Effector memory CD8-positive, alpha-beta T cell (primary cell): ENCODE measurements around the gene GTPBP2.
A peak's percentile ranks its signal among the peaks of the same experiment; 100 is the strongest.
"Not testable (repeated sequence)": the region's sequence is repeated elsewhere in the genome, so short reads cannot be mapped to it uniquely, and the experiment has no call there.

Experiments used
- ATAC-seq: fragments of 150-1000 bp; cut with Tn5 transposase; replicated peaks from 2 replicates; pipeline ENCODE4 v1.10.0; 2021; ENCODE audit warnings: mild to moderate bottlenecking, moderate library complexity
- DNase-seq, 3 experiments: peaks; one replicate each; pipeline ENCODE4 v3.0.0; 2021
- H3K27ac Mint-ChIP-seq, 2 donors: one replicate each; pipeline ENCODE4 v1.8.0; 2022; ENCODE audit warnings: mild to moderate bottlenecking in 2 of 2, mixed read lengths in 2 of 2, moderate library complexity in 2 of 2
- H3K27me3 Mint-ChIP-seq, 2 donors: one replicate each; pipeline ENCODE4 v1.8.0; 2022; ENCODE audit warnings: mixed read lengths in 2 of 2
- H3K36me3 Mint-ChIP-seq: one replicate; pipeline ENCODE4 v1.8.0; 2022; ENCODE audit warnings: mild to moderate bottlenecking, moderate library complexity, mixed read lengths; ENCODE audit not compliant: insufficient read depth
- H3K4me1 Mint-ChIP-seq, 2 donors: one replicate each; pipeline ENCODE4 v1.8.0; 2022; ENCODE audit warnings: low read depth in 2 of 2, mixed read lengths in 2 of 2
- H3K4me3 Mint-ChIP-seq, 2 donors: one replicate each; pipeline ENCODE4 v1.8.0; 2022; ENCODE audit warnings: mild to moderate bottlenecking in 2 of 2, mixed read lengths in 2 of 2, moderate library complexity in 2 of 2
- H3K9me3 Mint-ChIP-seq, 2 donors: one replicate each; pipeline ENCODE4 v1.8.0; 2022; ENCODE audit warnings: mixed read lengths in 2 of 2

Gene GTPBP2

GRCh38 chr6:43668151-43669028 lies 39.3 kb upstream of the GTPBP2 start:
- H3K4me1 Mint-ChIP-seq = peaks cover 13 to 18% of the 10 kb centered on the region in 2 donors
- H3K27me3 Mint-ChIP-seq = peaks cover 5 to 8% of the 10 kb centered on the region in 2 donors
- DNase-seq (peak in 2 of 3 experiments; percentile 18 to 32), ATAC-seq (peak; percentile 68)
- no peak overlapping the region for H3K4me3 Mint-ChIP-seq
- no peaks in the 10 kb centered on the region for H3K9me3 Mint-ChIP-seq
- peaks cover 15% of the 10 kb centered on the region for H3K36me3 Mint-ChIP-seq
- H3K27ac Mint-ChIP-seq = peak overlapping the region; percentile 28 to 71

GRCh38 chr6:43667245-43668150 lies 38.4 kb upstream of the GTPBP2 start:
- Mint-ChIP-seq H3K36me3 (peaks cover 9% of the 10 kb centered on the region), H3K4me1 (peaks cover 13 to 18% of the 10 kb centered on the region in 2 donors), H3K27me3 (peaks cover 5 to 8% of the 10 kb centered on the region in 2 donors), H3K27ac (peak overlapping the region; percentile 28 to 71), H3K4me3 (peak overlapping the region; percentile 28 to 52), H3K9me3 (no peaks in the 10 kb centered on the region)
- ATAC-seq (peak; percentile 78), DNase-seq (peak; percentile 79 to 82 (median 80))

DNA sequence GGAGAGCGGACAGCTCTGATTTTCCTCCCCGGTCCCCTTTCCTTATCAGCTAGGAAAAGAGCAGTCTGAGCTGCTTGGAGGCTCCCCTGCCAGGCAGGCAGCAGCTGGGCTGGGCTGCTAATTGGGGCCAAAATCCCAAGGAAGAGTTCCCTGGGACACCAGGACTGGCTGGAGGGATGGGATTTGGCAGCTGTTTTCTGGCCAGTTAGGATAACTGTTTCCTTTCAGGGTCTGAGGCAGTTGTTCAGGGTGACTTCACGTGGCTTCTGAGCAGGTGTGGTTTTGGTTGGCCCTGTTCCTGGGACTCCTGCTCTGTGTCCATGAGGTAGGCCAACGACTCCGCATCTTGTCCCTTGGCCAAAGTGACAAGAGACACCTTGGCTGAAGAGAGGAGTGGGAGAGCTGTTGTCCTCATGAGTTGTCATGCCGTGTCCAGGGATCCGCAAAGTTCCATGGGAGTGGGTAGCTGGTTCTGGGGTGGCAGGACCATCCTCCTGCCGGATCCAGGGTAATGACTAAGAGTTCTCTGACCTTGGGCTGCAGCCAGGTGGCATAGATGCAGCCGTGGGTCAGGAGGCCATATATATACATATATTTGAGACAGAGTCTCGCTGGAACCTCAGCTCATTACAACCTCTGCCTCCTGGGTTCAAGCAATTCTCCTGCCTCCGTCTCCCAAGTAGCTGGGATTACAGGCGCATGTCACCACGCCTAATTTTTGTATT lies 37.3 kb upstream of the GTPBP2 start:
- ATAC-seq = no peak
- no peak overlapping the region for H3K27ac Mint-ChIP-seq

GRCh38 chr6:43665376-43665775 lies 36.3 kb upstream of the GTPBP2 start:
- Mint-ChIP-seq H3K36me3 (no peaks in the 10 kb centered on the region), H3K27me3 (peaks cover 5 to 8% of the 10 kb centered on the region in 2 donors), H3K4me1 (peaks cover 13 to 18% of the 10 kb centered on the region in 2 donors), H3K9me3 (no peaks in the 10 kb centered on the region), H3K27ac (no peak overlapping the region), H3K4me3 (no peak overlapping the region)
- DNase-seq (no peak), ATAC-seq (no peak)

More for the DNA sequence above, 37.3 kb upstream of the GTPBP2 start:
- Mint-ChIP-seq H3K4me1 (peaks cover 13 to 18% of the 10 kb centered on the region in 2 donors), H3K36me3 (peaks cover under 1% of the 10 kb centered on the region), H3K9me3 (no peaks in the 10 kb centered on the region), H3K4me3 (no peak overlapping the region), H3K27me3 (peaks cover 5 to 8% of the 10 kb centered on the region in 2 donors)
- no peak for DNase-seq

- H3K27ac Mint-ChIP-seq, ATAC-seq: not testable (repeated sequence)
These were observed 33.9 kb upstream of the GTPBP2 start for GRCh38 chr6:43662948-43663347.

DNA sequence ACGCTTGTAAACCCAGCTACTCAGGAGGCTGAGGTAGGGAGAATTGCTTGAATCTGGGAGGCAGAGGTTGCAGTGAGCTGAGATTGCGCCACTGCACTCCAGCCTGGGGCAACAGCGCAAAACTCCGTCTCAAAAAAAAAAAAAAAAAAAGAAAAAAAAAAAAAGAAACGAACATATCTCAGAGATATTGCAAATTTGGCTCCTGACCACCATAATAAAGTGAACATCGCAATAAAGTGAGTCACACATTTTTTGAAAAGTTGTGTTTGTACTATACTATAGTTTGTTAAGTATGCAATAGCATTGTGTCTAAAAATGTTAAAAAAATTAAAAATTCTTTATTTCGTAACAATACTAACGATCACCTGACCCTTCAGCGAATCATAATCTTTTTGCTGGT lies 29.1 kb upstream of the GTPBP2 start:
- no peak overlapping the region for H3K4me3 Mint-ChIP-seq

More at GRCh38 chr6:43662948-43663347, 33.9 kb upstream of the GTPBP2 start:
- not testable (repeated sequence) for H3K27me3 Mint-ChIP-seq, DNase-seq, H3K4me3 Mint-ChIP-seq, H3K36me3 Mint-ChIP-seq, H3K9me3 Mint-ChIP-seq
- peaks cover 10 to 11% of the 10 kb centered on the region in 2 donors for H3K4me1 Mint-ChIP-seq

DNA sequence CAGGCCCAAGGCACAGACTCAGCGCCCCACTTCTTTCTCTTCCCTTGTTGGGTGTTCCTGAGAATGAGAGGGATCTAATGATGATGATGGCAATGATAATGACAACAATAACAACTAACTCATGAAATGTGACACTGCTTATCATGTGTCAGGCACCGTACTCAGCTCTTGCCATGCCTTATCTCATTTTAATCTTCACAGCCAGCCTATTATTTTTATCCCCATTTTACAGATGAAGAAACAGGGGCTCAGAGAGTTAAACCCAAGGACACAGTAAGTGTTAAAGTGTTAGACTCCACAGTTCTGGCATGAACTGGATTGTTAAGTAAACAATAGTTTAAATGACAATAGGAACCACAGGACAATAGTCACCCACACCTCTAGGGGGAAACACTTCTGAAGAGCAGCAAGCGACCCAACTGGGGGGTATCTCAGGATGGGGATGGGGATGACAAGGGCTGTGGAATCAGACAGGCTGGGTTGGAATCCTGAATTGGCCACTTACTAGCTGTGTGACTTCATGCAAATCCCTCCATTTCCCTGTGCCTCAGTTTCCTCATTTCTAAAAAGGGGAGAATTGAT lies 28.2 kb upstream of the GTPBP2 start:
- H3K9me3 Mint-ChIP-seq = no peaks in the 10 kb centered on the region
- peaks cover 0 to 7% of the 10 kb centered on the region in 2 donors for H3K27me3 Mint-ChIP-seq
- H3K4me3 Mint-ChIP-seq = no peak overlapping the region
- no peaks in the 10 kb centered on the region for H3K4me1 Mint-ChIP-seq
- no peak for ATAC-seq
- no peaks in the 10 kb centered on the region for H3K36me3 Mint-ChIP-seq
- no peak for DNase-seq
- H3K27ac Mint-ChIP-seq = no peak overlapping the region

More for the DNA sequence above, 29.1 kb upstream of the GTPBP2 start:
- H3K9me3 Mint-ChIP-seq = no peaks in the 10 kb centered on the region
- no peak overlapping the region for H3K27ac Mint-ChIP-seq
- H3K27me3 Mint-ChIP-seq = peaks cover 0 to 7% of the 10 kb centered on the region in 2 donors
- DNase-seq = no peak
- no peaks in the 10 kb centered on the region for H3K36me3 Mint-ChIP-seq
- H3K4me1 Mint-ChIP-seq = no peaks in the 10 kb centered on the region
- no peak for ATAC-seq

DNA sequence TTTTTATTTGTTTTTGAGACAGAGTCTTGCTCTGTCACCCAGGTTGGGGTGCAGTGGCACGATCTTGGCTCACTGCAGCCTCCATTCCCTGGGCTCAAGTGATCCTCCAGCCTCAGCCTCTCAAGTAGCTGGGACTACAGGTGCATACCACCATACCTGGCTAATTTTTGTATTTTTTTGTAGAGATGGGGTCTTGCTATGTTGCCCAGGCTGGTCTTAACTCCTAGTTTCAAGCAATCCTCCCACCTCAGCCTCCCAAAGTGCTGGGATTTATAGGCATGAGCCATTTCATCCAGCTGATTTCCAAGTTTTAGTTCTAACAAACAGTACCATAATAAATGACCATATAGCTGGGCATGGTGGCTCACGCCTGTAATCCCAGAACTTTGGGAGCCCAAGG lies 23.8 kb upstream of the GTPBP2 start:
- not testable (repeated sequence) for H3K4me3 Mint-ChIP-seq, DNase-seq, H3K9me3 Mint-ChIP-seq, H3K27me3 Mint-ChIP-seq, H3K4me1 Mint-ChIP-seq, H3K36me3 Mint-ChIP-seq, ATAC-seq, H3K27ac Mint-ChIP-seq

DNA sequence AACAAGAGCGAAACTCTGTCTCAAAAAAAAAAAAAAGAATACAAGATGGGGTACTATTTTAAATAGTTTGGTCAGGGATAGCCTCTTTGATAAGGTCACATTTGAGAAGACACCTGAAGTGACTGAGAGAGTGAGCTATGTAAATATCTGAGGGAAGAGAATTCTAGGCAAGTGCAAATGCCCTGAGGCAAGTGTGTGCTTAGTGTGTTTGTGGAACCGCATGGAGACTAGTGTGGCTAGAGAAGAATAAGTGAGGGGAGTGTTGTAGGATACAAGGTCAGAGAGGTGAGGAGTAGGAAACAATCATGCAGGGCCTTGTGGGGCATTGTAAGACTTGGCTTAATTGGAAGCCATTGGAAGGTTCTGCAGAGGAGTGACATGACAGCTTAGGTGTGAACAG lies 19.2 kb upstream of the GTPBP2 start:
- no peak overlapping the region for H3K4me3 Mint-ChIP-seq
- no peaks in the 10 kb centered on the region for H3K36me3 Mint-ChIP-seq
- peaks cover 4 to 11% of the 10 kb centered on the region in 2 donors for H3K4me1 Mint-ChIP-seq
- H3K27ac Mint-ChIP-seq = peak overlapping the region in 1 of 2 donors; percentile 72
- DNase-seq = no peak
- H3K9me3 Mint-ChIP-seq = no peaks in the 10 kb centered on the region
- no peak for ATAC-seq
- no peaks in the 10 kb centered on the region for H3K27me3 Mint-ChIP-seq

- Mint-ChIP-seq H3K9me3 (no peaks in the 10 kb centered on the region), H3K27me3 (no peaks in the 10 kb centered on the region), H3K27ac (no peak overlapping the region), H3K36me3 (no peaks in the 10 kb centered on the region), H3K4me1 (peaks cover 6 to 13% of the 10 kb centered on the region in 2 donors), H3K4me3 (no peak overlapping the region)
- ATAC-seq (no peak), DNase-seq (no peak)
These were observed 18.5 kb upstream of the GTPBP2 start for GRCh38 chr6:43647613-43648012.

DNA sequence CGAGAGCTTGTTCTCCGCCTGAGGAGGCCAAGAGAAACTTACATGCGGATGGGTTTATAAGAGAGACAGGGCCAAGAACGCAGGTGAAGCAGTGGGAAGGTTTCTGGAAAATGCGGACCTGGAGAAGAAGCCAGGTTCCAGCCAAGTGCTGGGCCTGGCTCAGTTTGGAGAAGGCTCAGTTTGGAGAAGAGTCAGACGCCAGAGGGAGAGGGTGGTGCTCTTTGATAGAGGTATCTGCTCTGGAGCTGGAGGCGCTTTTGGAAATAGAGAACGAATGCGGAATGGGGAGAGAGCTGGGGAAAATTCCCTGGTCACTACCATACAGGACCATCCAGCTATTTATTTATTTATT lies 16.5 kb upstream of the GTPBP2 start:
- peak overlapping the region; percentile 73 to 75 for H3K4me3 Mint-ChIP-seq

DNA sequence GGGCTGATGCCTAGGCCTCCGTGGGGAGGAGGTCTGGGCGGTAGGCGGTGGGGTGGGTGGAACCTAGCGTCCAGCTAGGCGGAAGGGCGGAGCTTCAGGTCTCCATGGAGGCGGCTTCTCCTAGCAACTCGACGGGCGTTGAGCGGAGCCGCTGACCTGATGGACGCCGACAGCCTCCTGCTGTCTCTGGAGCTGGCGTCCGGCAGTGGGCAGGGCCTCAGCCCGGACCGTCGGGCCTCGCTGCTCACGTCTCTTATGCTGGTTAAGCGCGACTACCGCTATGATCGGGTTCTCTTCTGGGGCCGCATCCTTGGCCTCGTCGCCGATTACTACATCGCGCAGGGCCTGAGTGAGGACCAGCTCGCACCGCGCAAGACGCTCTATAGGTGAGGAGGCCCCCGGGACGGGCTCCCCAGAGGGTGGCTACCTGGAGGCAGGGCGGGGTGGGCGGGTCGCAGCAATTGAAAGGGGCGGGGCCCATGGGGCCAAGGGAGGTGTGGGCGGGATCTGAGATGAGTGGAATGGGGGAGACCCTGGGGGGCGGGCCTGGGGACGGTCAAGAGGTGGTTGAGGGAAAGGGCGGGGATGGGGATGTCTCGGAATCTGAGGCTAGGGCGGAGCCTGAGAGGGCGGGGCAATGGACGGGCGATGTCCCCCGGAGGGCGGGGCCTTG lies 16.0 kb upstream of the GTPBP2 start, which contains the start of gene RSPH9:
Gene RSPH9 (plus strand): TSS at position 97 of the 673 bp plus-strand sequence. CDS start 63 bp downstream, at position 160.
- Mint-ChIP-seq H3K9me3 (no peaks in the 10 kb centered on the region), H3K27ac (no peak within 1 kb of the TSS), H3K4me3 (peak within 1 kb of the TSS; percentile 73 to 75), H3K27me3 (no peaks in the 10 kb centered on the region), H3K36me3 (peaks cover 12% of the 10 kb centered on the region), H3K4me1 (peaks cover 12 to 21% of the 10 kb centered on the region in 2 donors)
- DNase-seq (peak; percentile 16 to 35 (median 20)), ATAC-seq (peak; percentile 83)

More for the DNA sequence above, 16.5 kb upstream of the GTPBP2 start:
- Mint-ChIP-seq H3K9me3 (no peaks in the 10 kb centered on the region), H3K27ac (no peak overlapping the region), H3K27me3 (no peaks in the 10 kb centered on the region), H3K36me3 (peaks cover 7% of the 10 kb centered on the region), H3K4me1 (peaks cover 8 to 20% of the 10 kb centered on the region in 2 donors)
- no peak for DNase-seq
- peak; percentile 12 for ATAC-seq
